Panc1 (cell line): ENCODE data around the gene TENM3. TPM values are rescaled to one million over a fixed set of nuclear protein-coding genes. Genes with fewer than 3 reads are reported as not detected.

Experiments
- ATAC-seq: fragments of 200-7000 bp; cut with Tn5 transposase; 2 replicates; pipeline ENCODE4 v1.9.1; 2020; ENCODE audit warnings: mild to moderate bottlenecking, moderate library complexity
- BruUV-seq: library from RNA; stranded (reverse); fragments of 400-500 nt; replicated peaks from 2 replicates; lab custom pipeline; 2021; lab: Mats Ljungman, UMichigan
- CTCF ChIA-PET: fragments of 300-600 bp; sonication (Branson Sonifier 250); formaldehyde crosslinking; loops from one replicate; lab custom pipeline; 2022; ENCODE audit warnings: antibody characterized with exemption; lab: Charles Lee
- POLR2A ChIA-PET: fragments of 300-600 bp; sonication (Branson Sonifier 250); formaldehyde crosslinking; loops from one replicate; lab custom pipeline; 2022; ENCODE audit warnings: antibody characterized with exemption; lab: Charles Lee
- DNase-seq: peaks from one replicate; pipeline ENCODE4 v3.0.0-alpha.2; 2010; ENCODE audit warnings: low read depth, low spot score
- H3K27ac ChIP-seq: 2 replicates; pipeline ENCODE4 v1.5.1; 2011; ENCODE audit warnings: mild to moderate bottlenecking, low read length, inconsistent platforms
- H3K27me3 ChIP-seq: fragments of 200-500 bp; sonication (Bioruptor generic); 2 replicates; pipeline ENCODE4 v1.6.0; 2014; ENCODE audit warnings: low read length, inconsistent platforms; ENCODE audit not compliant: control insufficient read depth, insufficient read depth
- H3K36me3 ChIP-seq: fragments of 200-500 bp; sonication (Bioruptor generic); 2 replicates; pipeline ENCODE4 v1.5.1; 2014; ENCODE audit warnings: inconsistent platforms, mild to moderate bottlenecking, low read length, moderate library complexity; ENCODE audit not compliant: control insufficient read depth, insufficient read depth
- H3K4me1 ChIP-seq: 2 replicates; pipeline ENCODE4 v1.5.1; 2011; ENCODE audit warnings: inconsistent platforms, mild to moderate bottlenecking, low read length, moderate library complexity; ENCODE audit not compliant: control insufficient read depth, insufficient read depth
- H3K4me3 ChIP-seq, 2 experiments: 2 replicates each; pipeline ENCODE4 v1.5.1; 2011 to 2012; ENCODE audit warnings: low read depth in 2 of 2, low read length in 2 of 2, mild to moderate bottlenecking in 2 of 2, inconsistent platforms in 1 of 2, moderate library complexity in 1 of 2
- H3K9me3 ChIP-seq: fragments of 200-500 bp; sonication (Bioruptor generic); 2 replicates; pipeline ENCODE4 v1.5.1; 2014; ENCODE audit warnings: low read depth, mild to moderate bottlenecking, inconsistent platforms, low read length, moderate library complexity; ENCODE audit not compliant: control insufficient read depth, insufficient read depth
- POLR2AphosphoS5 ChIP-seq: IDR thresholded peaks from 2 replicates; pipeline ENCODE4 v1.6.1; 2012; ENCODE audit warnings: mild to moderate bottlenecking, low read depth, low read length, moderate library complexity
- SIN3A ChIP-seq: IDR thresholded peaks from 2 replicates; pipeline ENCODE4 v1.6.1; 2012; ENCODE audit warnings: low read depth, mild to moderate bottlenecking, low read length, moderate library complexity, borderline replicate concordance; ENCODE audit not compliant: insufficient read depth
- TCF7L2 ChIP-seq: IDR thresholded peaks from 2 replicates; pipeline ENCODE4 v1.6.1; 2011; ENCODE audit warnings: mild to moderate bottlenecking, low read depth, low read length, inconsistent platforms
- in situ Hi-C: cut with HindIII; loops from 2 replicates; pipeline ENCODE4 v1.10.0; 2016; ENCODE audit warnings: low sequenced_read_pairs, low pct_unique_long_range_greater_than_20kb
- intact Hi-C: fragments of 100-400 bp; cut with micrococcal nuclease; formaldehyde crosslinking; loops from one replicate; pipeline ENCODE4 v1.10.0; 2022; ENCODE audit not compliant: unreplicated experiment
- total RNA-seq: library from RNA; stranded (reverse); gene quantifications from one replicate; pipeline ENCODE4 v1.2.1, GENCODE V29; 2021; ENCODE audit not compliant: unreplicated experiment
- TF ChIP-seq, protein P1 (sequence below): fragments of 450-650 bp; IDR thresholded peaks from 2 replicates; pipeline ENCODE4 v1.5.1; 2017; ENCODE audit warnings: mild to moderate bottlenecking
- TF ChIP-seq, protein P2 (sequence below), 2 experiments: IDR thresholded peaks; 2 replicates each; pipeline ENCODE4 v1.6.1; 2011 to 2012; ENCODE audit warnings: low read depth in 2 of 2, control low read depth in 1 of 2, low read length in 1 of 2, mild to moderate bottlenecking in 1 of 2, moderate library complexity in 1 of 2; ENCODE audit not compliant: insufficient read depth in 1 of 2

The TENM3 gene
- total RNA-seq, 1 experiment from 2014 or later, result 0.95 TPM

DNA sequence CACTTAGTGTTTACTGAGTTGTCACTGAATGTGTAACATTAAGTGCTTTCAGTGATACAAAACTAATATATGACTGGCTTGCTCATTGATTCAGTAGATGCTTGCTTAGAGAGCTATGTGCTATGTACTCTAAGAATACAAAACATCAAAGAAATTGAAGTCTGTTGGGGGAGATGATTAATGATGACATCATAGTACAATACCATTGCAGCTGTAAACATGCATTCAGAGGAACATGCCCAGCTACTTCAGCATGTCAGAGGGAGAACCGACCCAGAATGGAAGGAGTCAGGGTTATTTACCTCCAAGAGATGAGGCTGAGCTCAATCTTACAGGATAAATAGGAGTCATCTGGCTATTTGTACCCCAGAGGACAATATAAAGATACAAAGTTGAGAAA lies 290.8 kb downstream of the TENM3 start:
- in situ Hi-C loops, result no loop called here

DNA sequence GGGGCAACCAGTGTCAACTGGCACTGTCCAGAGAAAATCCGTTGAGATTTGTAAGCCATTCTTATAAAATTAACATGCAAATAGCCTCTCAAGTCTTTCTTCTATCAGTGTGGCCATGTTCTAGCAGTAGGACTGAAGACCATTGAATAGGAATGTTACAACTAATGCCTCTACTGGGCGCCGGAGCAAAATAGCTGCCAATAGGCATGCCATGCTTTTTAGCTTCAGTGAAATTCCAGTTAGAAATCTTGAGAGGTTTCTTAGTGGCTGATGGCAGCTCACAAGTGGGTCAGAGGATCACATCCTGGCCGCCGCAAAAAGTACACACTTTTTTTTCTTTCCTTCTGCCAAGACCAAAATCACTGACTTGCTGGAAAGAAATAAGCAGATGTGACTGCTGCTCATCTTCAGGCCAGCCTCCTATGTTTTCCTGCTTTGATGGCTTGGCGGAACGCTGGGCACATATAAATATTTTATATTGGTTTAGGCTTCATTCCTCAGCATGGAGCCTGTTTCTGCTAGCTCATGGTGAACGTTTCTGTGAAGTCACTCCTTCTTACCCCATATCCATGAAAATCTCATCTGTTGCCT lies 293.1 kb downstream of the TENM3 start:
- H3K9me3 ChIP-seq, result no peaks in the 10 kb centered on the region
- H3K4me1 ChIP-seq, result no peaks in the 10 kb centered on the region
- intact Hi-C loops (no loop called here), in situ Hi-C loops (no loop called here)
- DNase-seq (no peak), ATAC-seq (no peak)
- no peak overlapping the region for H3K27ac ChIP-seq
- ChIA-PET CTCF (no interaction called here), POLR2A (no interaction called here)
- H3K27me3 ChIP-seq, result no peaks in the 10 kb centered on the region
- TF ChIP-seq, protein P1, sequence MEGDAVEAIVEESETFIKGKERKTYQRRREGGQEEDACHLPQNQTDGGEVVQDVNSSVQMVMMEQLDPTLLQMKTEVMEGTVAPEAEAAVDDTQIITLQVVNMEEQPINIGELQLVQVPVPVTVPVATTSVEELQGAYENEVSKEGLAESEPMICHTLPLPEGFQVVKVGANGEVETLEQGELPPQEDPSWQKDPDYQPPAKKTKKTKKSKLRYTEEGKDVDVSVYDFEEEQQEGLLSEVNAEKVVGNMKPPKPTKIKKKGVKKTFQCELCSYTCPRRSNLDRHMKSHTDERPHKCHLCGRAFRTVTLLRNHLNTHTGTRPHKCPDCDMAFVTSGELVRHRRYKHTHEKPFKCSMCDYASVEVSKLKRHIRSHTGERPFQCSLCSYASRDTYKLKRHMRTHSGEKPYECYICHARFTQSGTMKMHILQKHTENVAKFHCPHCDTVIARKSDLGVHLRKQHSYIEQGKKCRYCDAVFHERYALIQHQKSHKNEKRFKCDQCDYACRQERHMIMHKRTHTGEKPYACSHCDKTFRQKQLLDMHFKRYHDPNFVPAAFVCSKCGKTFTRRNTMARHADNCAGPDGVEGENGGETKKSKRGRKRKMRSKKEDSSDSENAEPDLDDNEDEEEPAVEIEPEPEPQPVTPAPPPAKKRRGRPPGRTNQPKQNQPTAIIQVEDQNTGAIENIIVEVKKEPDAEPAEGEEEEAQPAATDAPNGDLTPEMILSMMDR, result no peak
- TF ChIP-seq TCF7L2, result no peak
- TF ChIP-seq SIN3A, result no peak
- no peak for TF ChIP-seq POLR2AphosphoS5
- TF ChIP-seq, protein P2, sequence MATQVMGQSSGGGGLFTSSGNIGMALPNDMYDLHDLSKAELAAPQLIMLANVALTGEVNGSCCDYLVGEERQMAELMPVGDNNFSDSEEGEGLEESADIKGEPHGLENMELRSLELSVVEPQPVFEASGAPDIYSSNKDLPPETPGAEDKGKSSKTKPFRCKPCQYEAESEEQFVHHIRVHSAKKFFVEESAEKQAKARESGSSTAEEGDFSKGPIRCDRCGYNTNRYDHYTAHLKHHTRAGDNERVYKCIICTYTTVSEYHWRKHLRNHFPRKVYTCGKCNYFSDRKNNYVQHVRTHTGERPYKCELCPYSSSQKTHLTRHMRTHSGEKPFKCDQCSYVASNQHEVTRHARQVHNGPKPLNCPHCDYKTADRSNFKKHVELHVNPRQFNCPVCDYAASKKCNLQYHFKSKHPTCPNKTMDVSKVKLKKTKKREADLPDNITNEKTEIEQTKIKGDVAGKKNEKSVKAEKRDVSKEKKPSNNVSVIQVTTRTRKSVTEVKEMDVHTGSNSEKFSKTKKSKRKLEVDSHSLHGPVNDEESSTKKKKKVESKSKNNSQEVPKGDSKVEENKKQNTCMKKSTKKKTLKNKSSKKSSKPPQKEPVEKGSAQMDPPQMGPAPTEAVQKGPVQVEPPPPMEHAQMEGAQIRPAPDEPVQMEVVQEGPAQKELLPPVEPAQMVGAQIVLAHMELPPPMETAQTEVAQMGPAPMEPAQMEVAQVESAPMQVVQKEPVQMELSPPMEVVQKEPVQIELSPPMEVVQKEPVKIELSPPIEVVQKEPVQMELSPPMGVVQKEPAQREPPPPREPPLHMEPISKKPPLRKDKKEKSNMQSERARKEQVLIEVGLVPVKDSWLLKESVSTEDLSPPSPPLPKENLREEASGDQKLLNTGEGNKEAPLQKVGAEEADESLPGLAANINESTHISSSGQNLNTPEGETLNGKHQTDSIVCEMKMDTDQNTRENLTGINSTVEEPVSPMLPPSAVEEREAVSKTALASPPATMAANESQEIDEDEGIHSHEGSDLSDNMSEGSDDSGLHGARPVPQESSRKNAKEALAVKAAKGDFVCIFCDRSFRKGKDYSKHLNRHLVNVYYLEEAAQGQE (IDR thresholded peaks at IDR 0.05; ENCODE audit: insufficient read depth in 1 of 2, low read depth in 2 of 2, low read length in 1 of 2), result no peak
- no TSS peak for BruUV-seq
- no peak overlapping the region for H3K4me3 ChIP-seq
- no peaks in the 10 kb centered on the region for H3K36me3 ChIP-seq

More for the DNA sequence above, 290.8 kb downstream of the TENM3 start:
- no TSS peak for BruUV-seq
- TF ChIP-seq SIN3A (no peak), POLR2AphosphoS5 (no peak), TCF7L2 (no peak)
- TF ChIP-seq, protein P2 (IDR thresholded peaks at IDR 0.05; ENCODE audit: insufficient read depth in 1 of 2, low read depth in 2 of 2, low read length in 1 of 2), result no peak
- TF ChIP-seq, protein P1, result no peak
- H3K27ac ChIP-seq, result no peak overlapping the region
- ChIA-PET POLR2A (no interaction called here), CTCF (no interaction called here)
- H3K36me3 ChIP-seq, result no peaks in the 10 kb centered on the region
- DNase-seq (no peak), ATAC-seq (no peak)
- H3K4me1 ChIP-seq, result no peaks in the 10 kb centered on the region
- no peaks in the 10 kb centered on the region for H3K27me3 ChIP-seq
- H3K9me3 ChIP-seq, result no peaks in the 10 kb centered on the region
- no peak overlapping the region for H3K4me3 ChIP-seq
- intact Hi-C loops, result no loop called here
